Osteoblast (primary cell): ENCODE results near the gene KCTD10. TPM values are rescaled to one million over a fixed set of nuclear protein-coding genes. Genes with fewer than 3 reads are reported as not detected.
A peak's percentile ranks its signal among the peaks of the same experiment; 100 is the strongest.

ENCODE experiments used
- DNase-seq: peaks from one replicate; pipeline ENCODE4 v3.0.0; 2011; ENCODE audit warnings: low spot score, mixed read lengths; ENCODE audit not compliant: insufficient read length; ENCODE audit errors: missing footprints
- H2AFZ ChIP-seq: 2 replicates; pipeline ENCODE4 v1.6.0; 2011; ENCODE audit warnings: mild to moderate bottlenecking, low read length
- H3K27ac ChIP-seq: 2 replicates; pipeline ENCODE4 v1.5.1; 2011; ENCODE audit warnings: mild to moderate bottlenecking, low read depth, low read length, moderate library complexity
- H3K27me3 ChIP-seq: 2 replicates; pipeline ENCODE4 v1.6.0; 2012; ENCODE audit warnings: mild to moderate bottlenecking, control low read depth, inconsistent platforms, low read length, moderate library complexity; ENCODE audit not compliant: insufficient read depth
- H3K36me3 ChIP-seq: 2 replicates; pipeline ENCODE4 v1.5.1; 2011; ENCODE audit warnings: mild to moderate bottlenecking, low read length, control low read depth, moderate library complexity; ENCODE audit not compliant: insufficient read depth
- H3K4me1 ChIP-seq: 2 replicates; pipeline ENCODE4 v1.5.1; 2011; ENCODE audit warnings: mild to moderate bottlenecking, low read length, control low read depth, moderate library complexity; ENCODE audit not compliant: insufficient read depth
- H3K4me2 ChIP-seq: 2 replicates; pipeline ENCODE4 v1.6.0; 2011; ENCODE audit warnings: mild to moderate bottlenecking, low read length; ENCODE audit not compliant: insufficient read depth
- H3K4me3 ChIP-seq: fragments of 200-600 bp; sonication (generic); 3 replicates; pipeline ENCODE4 v1.5.1; 2012; ENCODE audit warnings: mild to moderate bottlenecking, low read length, inconsistent platforms; ENCODE audit not compliant: insufficient read depth
- H3K79me2 ChIP-seq: 2 replicates; pipeline ENCODE4 v1.6.0; 2012; ENCODE audit warnings: mild to moderate bottlenecking, low read length, control low read depth, inconsistent platforms; ENCODE audit not compliant: insufficient read depth
- H3K9me3 ChIP-seq: 2 replicates; pipeline ENCODE4 v1.5.1; 2011; ENCODE audit warnings: low read depth, low read length, control low read depth
- H4K20me1 ChIP-seq: 2 replicates; pipeline ENCODE4 v1.6.0; 2012; ENCODE audit warnings: mild to moderate bottlenecking, low read length, control low read depth; ENCODE audit not compliant: insufficient read depth
- CTCF ChIP-seq: IDR thresholded peaks from 2 replicates; pipeline ENCODE4 v1.5.1; 2011; ENCODE audit warnings: mild to moderate bottlenecking, low read depth, low read length, moderate library complexity; ENCODE audit errors: extremely low read depth
- total RNA-seq: library from RNA; depleted of rRNA; stranded (reverse); fragments of >200 nt; gene quantifications from 2 replicates; pipeline ENCODE4 v1.2.3, GENCODE V29; 2012

KCTD10 gene
- total RNA-seq, 1 donor, result 102 TPM

GRCh38 chr12:109518820-109519665, 41.9 kb upstream of the KCTD10 start:
- no peaks in the 10 kb centered on the region for H3K27me3 ChIP-seq
- peak overlapping the region; percentile 49 for H2AFZ ChIP-seq

GRCh38 chr12:109517619-109518018, 40.5 kb upstream of the KCTD10 start:
- H3K27ac ChIP-seq, result no peak overlapping the region
- peaks cover 70% of the 10 kb centered on the region for H3K36me3 ChIP-seq
- no peak overlapping the region for H3K4me2 ChIP-seq
- no peak for DNase-seq
- H4K20me1 ChIP-seq, result no peaks in the 10 kb centered on the region
- H3K4me1 ChIP-seq, result peaks cover 17% of the 10 kb centered on the region
- no peak overlapping the region for H2AFZ ChIP-seq
- H3K79me2 ChIP-seq, result no peaks in the 10 kb centered on the region
- H3K4me3 ChIP-seq, result no peak overlapping the region
- TF ChIP-seq CTCF, result no peak
- H3K27me3 ChIP-seq, result no peaks in the 10 kb centered on the region
- H3K9me3 ChIP-seq, result no peaks in the 10 kb centered on the region

More at GRCh38 chr12:109518820-109519665, 41.9 kb upstream of the KCTD10 start:
- H3K27ac ChIP-seq, result peak overlapping the region; percentile 80
- no peaks in the 10 kb centered on the region for H3K9me3 ChIP-seq
- H3K4me3 ChIP-seq, result no peak overlapping the region
- H3K4me2 ChIP-seq, result peak overlapping the region; percentile 51
- H3K36me3 ChIP-seq, result peaks cover 65% of the 10 kb centered on the region
- TF ChIP-seq CTCF, result peak; percentile 98
- H3K79me2 ChIP-seq, result no peaks in the 10 kb centered on the region
- peaks cover 17% of the 10 kb centered on the region for H3K4me1 ChIP-seq
- H4K20me1 ChIP-seq, result no peaks in the 10 kb centered on the region
- peak; percentile 92 for DNase-seq

GRCh38 chr12:109513977-109514376, 36.9 kb upstream of the KCTD10 start:
- H3K9me3 ChIP-seq, result no peaks in the 10 kb centered on the region
- H4K20me1 ChIP-seq, result no peaks in the 10 kb centered on the region
- no peaks in the 10 kb centered on the region for H3K27me3 ChIP-seq
- peaks cover 79% of the 10 kb centered on the region for H3K36me3 ChIP-seq
- no peak overlapping the region for H3K4me3 ChIP-seq
- no peak overlapping the region for H3K27ac ChIP-seq
- no peak for DNase-seq
- no peak overlapping the region for H3K4me2 ChIP-seq
- no peak overlapping the region for H2AFZ ChIP-seq
- no peaks in the 10 kb centered on the region for H3K79me2 ChIP-seq
- peaks cover 7% of the 10 kb centered on the region for H3K4me1 ChIP-seq
- no peak for TF ChIP-seq CTCF

GRCh38 chr12:109513051-109513450, 36.0 kb upstream of the KCTD10 start:
- Histone ChIP-seq H2AFZ (no peak overlapping the region), H3K36me3 (peaks cover 83% of the 10 kb centered on the region)
- TF ChIP-seq CTCF, result no peak

More at GRCh38 chr12:109513051-109513450, 36.0 kb upstream of the KCTD10 start:
- Histone ChIP-seq H4K20me1 (no peaks in the 10 kb centered on the region), H3K4me3 (no peak overlapping the region), H3K79me2 (no peaks in the 10 kb centered on the region), H3K4me1 (no peaks in the 10 kb centered on the region), H3K9me3 (no peaks in the 10 kb centered on the region), H3K27me3 (no peaks in the 10 kb centered on the region), H3K27ac (no peak overlapping the region), H3K4me2 (no peak overlapping the region)
- DNase-seq, result no peak
